ENCODE results near the gene POLL. TPM values are rescaled to one million over a fixed set of nuclear protein-coding genes. Genes with fewer than 3 reads are reported as not detected.

Gene POLL
- total and polyA plus RNA-seq, 2 of the 4 experiments (the other 2 are of a cell fraction) = 6.3 to 23.7 TPM

GRCh38 chr10:101579516-101579870, 8.6 kb downstream of the POLL start:
- Histone ChIP-seq H3K27ac (ENCODE audit: insufficient read depth, low read length) (no peak overlapping the region), H3K14ac (replicated peaks; ENCODE audit: low read depth, low read length) (no peak overlapping the region), H3K56ac (ENCODE audit: extremely low read depth, insufficient read depth, low read length) (no peak overlapping the region), H2BK20ac (ENCODE audit: low read depth, low read length) (no peak overlapping the region), H3K9me1 (ENCODE audit: insufficient read depth, low read length) (peaks cover 3% of the 10 kb centered on the region; the same call in 1 of the 2 replicates), H2BK15ac (ENCODE audit: low read depth, low read length) (no peak overlapping the region), H3K27me3 (ENCODE audit: control insufficient read depth, insufficient read depth, low read length) (no peaks in the 10 kb centered on the region), H3K36me3 (ENCODE audit: control insufficient read depth, insufficient read depth, low read length) (peaks cover 41% of the 10 kb centered on the region; the same call in 1 of the 2 replicates), H2BK120ac (ENCODE audit: low read depth, low read length) (no peak overlapping the region), H3K9ac (ENCODE audit: low read depth, low read length) (no peak overlapping the region), H3K23ac (ENCODE audit: low read depth, low read length) (no peak overlapping the region), H3K4ac (ENCODE audit: low read depth, low read length) (no peak overlapping the region), H2AK9ac (replicated peaks; ENCODE audit: low read depth, low read length, poor library complexity) (no peak overlapping the region), H3K4me3 (ENCODE audit: insufficient read depth, low read depth, low read length) (no peak overlapping the region), H2AK5ac (ENCODE audit: low read depth, low read length) (no peak overlapping the region), H4K20me1 (ENCODE audit: insufficient read depth, low read length) (no peaks in the 10 kb centered on the region), H2BK5ac (ENCODE audit: low read depth, low read length, poor library complexity, severe bottlenecking) (no peak overlapping the region), H4K5ac (ENCODE audit: low read depth, low read length) (no peak overlapping the region), H2AFZ (replicated peaks; ENCODE audit: low read length, poor library complexity) (no peak overlapping the region), H4K8ac (ENCODE audit: low read depth in 2 of 2, low read length in 2 of 2) (no peak overlapping the region), H3K18ac (ENCODE audit: low read depth, low read length) (no peak overlapping the region), H3K9me3 (ENCODE audit: control insufficient read depth, insufficient read depth, low read length) (no peaks in the 10 kb centered on the region), H4K91ac (ENCODE audit: insufficient read depth, low read depth, low read length) (no peak overlapping the region), H3K79me1 (ENCODE audit: low read depth in 1 of 2, low read length in 2 of 2) (0 out of 4 replicates have a peak, but pooled peaks cover 0 to 5% of the 10 kb centered on the region in 2 experiments), H3K4me2 (ENCODE audit: low read depth, low read length) (no peak overlapping the region), H3K4me1 (ENCODE audit: control insufficient read depth, insufficient read depth, low read length) (no peaks in the 10 kb centered on the region)
- ChIA-PET CTCF (no interaction called here), POLR2A (ENCODE audit: unreplicated experiment) (no interaction called here)
- 96% methylated on average over 7 of the region's 12 CpGs; no CpG with 5 or more reads in 1 of the 2 experiments for WGBS, 2 experiments (ENCODE audit: extremely low coverage in 2 of 2, insufficient read length in 1 of 2)
- TF ChIP-seq RCOR1 (IDR thresholded peaks at IDR 0.05; ENCODE audit: insufficient replicate concordance, low read length) (no peak), RFX5 (IDR thresholded peaks at IDR 0.05; ENCODE audit: low read depth, low read length) (no peak), RAD21 (IDR thresholded peaks at IDR 0.05; ENCODE audit: low read length) (no peak), CEBPB (IDR thresholded peaks at IDR 0.05; ENCODE audit: low read depth, low read length) (no peak), BHLHE40 (IDR thresholded peaks at IDR 0.05; ENCODE audit: low read depth, low read length) (no peak), CHD1 (IDR thresholded peaks at IDR 0.05; ENCODE audit: low read depth, low read length) (no peak), MAFK (IDR thresholded peaks at IDR 0.05; ENCODE audit: low read depth, low read length) (no peak)
- TF ChIP-seq, protein P1, sequence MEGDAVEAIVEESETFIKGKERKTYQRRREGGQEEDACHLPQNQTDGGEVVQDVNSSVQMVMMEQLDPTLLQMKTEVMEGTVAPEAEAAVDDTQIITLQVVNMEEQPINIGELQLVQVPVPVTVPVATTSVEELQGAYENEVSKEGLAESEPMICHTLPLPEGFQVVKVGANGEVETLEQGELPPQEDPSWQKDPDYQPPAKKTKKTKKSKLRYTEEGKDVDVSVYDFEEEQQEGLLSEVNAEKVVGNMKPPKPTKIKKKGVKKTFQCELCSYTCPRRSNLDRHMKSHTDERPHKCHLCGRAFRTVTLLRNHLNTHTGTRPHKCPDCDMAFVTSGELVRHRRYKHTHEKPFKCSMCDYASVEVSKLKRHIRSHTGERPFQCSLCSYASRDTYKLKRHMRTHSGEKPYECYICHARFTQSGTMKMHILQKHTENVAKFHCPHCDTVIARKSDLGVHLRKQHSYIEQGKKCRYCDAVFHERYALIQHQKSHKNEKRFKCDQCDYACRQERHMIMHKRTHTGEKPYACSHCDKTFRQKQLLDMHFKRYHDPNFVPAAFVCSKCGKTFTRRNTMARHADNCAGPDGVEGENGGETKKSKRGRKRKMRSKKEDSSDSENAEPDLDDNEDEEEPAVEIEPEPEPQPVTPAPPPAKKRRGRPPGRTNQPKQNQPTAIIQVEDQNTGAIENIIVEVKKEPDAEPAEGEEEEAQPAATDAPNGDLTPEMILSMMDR (conservative IDR thresholded peaks at IDR 0.05; ENCODE audit: low read depth, low read length) = no peak
- TF ChIP-seq, protein P2, sequence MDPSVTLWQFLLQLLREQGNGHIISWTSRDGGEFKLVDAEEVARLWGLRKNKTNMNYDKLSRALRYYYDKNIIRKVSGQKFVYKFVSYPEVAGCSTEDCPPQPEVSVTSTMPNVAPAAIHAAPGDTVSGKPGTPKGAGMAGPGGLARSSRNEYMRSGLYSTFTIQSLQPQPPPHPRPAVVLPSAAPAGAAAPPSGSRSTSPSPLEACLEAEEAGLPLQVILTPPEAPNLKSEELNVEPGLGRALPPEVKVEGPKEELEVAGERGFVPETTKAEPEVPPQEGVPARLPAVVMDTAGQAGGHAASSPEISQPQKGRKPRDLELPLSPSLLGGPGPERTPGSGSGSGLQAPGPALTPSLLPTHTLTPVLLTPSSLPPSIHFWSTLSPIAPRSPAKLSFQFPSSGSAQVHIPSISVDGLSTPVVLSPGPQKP (IDR thresholded peaks at IDR 0.05; ENCODE audit: borderline replicate concordance, low read depth, low read length) = no peak
- dilution Hi-C loops (cut with HindIII; ENCODE audit: low sequenced_read_pairs, unreplicated experiment) (no loop called here), intact Hi-C loops (cut with micrococcal nuclease) (no loop called here), in situ Hi-C loops (cut with MboI; ENCODE audit: low sequenced_read_pairs) (no loop called here)
- ATAC-seq (ENCODE audit: low read depth) (no peak), DNase-seq (no peak)
- BruUV-seq (replicated peaks) = no TSS peak

Measured in IMR-90 (cell line).